NB4 (cell line): ENCODE measurements around the gene CSNK1D.

Source experiments
- MYC ChIP-seq: IDR thresholded peaks from 2 replicates; pipeline ENCODE4 v1.6.1; 2011; ENCODE audit warnings: low read depth, low read length
- POLR2A ChIP-seq: IDR thresholded peaks from 2 replicates; pipeline ENCODE4 v1.6.1; 2011; ENCODE audit warnings: mild to moderate bottlenecking; ENCODE audit not compliant: insufficient read length; ENCODE audit errors: extremely low read depth
- TF ChIP-seq, protein P1 (sequence below): IDR thresholded peaks from one replicate; pipeline ENCODE4 v1.5.1; 2012; ENCODE audit warnings: low read depth, low read length
- TF ChIP-seq, protein P2 (sequence below): IDR thresholded peaks from 2 replicates; pipeline ENCODE4 v1.6.1; 2011; ENCODE audit warnings: low read depth, low read length

DNA sequence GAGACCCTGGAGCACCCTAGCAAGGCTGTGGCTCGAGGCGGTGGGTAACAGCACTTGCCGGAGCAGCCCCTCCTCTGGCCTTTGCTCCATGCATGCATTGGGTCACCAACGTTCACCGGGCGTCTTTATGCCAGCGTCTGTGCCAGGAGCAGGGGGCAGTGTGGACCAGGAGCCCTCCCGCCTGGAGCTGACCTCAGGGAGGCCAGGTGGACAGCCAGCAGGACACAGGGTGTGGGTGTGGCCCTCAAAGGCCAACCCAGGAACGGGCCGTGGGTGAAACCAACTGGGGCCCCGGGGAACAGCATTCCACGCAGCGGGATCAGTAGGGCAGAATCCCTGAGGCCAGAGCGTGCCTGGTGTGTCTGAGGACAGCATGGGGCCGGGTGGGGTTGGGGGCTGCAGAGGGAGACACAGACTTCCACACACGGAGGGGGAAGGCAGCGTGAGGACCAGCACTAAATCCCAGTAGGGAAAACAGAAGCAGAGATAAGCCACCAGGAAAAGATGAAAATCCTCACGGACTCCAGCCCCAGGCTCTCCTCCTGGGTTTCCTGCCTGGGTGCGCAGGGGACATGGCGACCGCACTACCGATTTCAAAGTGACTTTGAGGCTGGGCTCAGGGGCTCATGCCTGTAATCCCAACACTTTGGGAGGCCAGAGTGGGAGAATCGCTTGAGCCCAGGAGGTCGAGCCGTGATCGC lies 46.8 kb upstream of the CSNK1D start:
- TF ChIP-seq, protein P1, sequence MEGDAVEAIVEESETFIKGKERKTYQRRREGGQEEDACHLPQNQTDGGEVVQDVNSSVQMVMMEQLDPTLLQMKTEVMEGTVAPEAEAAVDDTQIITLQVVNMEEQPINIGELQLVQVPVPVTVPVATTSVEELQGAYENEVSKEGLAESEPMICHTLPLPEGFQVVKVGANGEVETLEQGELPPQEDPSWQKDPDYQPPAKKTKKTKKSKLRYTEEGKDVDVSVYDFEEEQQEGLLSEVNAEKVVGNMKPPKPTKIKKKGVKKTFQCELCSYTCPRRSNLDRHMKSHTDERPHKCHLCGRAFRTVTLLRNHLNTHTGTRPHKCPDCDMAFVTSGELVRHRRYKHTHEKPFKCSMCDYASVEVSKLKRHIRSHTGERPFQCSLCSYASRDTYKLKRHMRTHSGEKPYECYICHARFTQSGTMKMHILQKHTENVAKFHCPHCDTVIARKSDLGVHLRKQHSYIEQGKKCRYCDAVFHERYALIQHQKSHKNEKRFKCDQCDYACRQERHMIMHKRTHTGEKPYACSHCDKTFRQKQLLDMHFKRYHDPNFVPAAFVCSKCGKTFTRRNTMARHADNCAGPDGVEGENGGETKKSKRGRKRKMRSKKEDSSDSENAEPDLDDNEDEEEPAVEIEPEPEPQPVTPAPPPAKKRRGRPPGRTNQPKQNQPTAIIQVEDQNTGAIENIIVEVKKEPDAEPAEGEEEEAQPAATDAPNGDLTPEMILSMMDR, result no peak
- TF ChIP-seq POLR2A, result no peak
- TF ChIP-seq, protein P2, sequence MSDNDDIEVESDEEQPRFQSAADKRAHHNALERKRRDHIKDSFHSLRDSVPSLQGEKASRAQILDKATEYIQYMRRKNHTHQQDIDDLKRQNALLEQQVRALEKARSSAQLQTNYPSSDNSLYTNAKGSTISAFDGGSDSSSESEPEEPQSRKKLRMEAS, result no peak
- TF ChIP-seq MYC, result no peak
